ENCODE measurements around the gene COL6A1. TPM values are rescaled to one million over a fixed set of nuclear protein-coding genes. Genes with fewer than 3 reads are reported as not detected.
"Not testable (repeated sequence)": the region's sequence is repeated elsewhere in the genome, so short reads cannot be mapped to it uniquely, and the experiment has no call there.

Gene COL6A1
- total RNA-seq, 1 experiment from 2014 or later = 1.1 TPM

GRCh38 chr21:46027851-46028493 is 46.4 kb downstream of the COL6A1 start:
- DNase-seq (ENCODE audit: low spot score) = no peak

GRCh38 chr21:46028573-46029091 is 47.1 kb downstream of the COL6A1 start:
- DNase-seq (ENCODE audit: low spot score) = no peak

- no peak for DNase-seq (ENCODE audit: low spot score)
Measured at GRCh38 chr21:46029186-46029924, 47.8 kb downstream of the COL6A1 start.

GRCh38 chr21:46031484-46031883 is 49.9 kb downstream of the COL6A1 start:
- no peak for DNase-seq (ENCODE audit: low spot score)

GRCh38 chr21:46032100-46032499 is 50.5 kb downstream of the COL6A1 start:
- DNase-seq (ENCODE audit: low spot score) = no peak

- no peak for DNase-seq (ENCODE audit: low spot score)
Measured at GRCh38 chr21:46033410-46034400, 52.1 kb downstream of the COL6A1 start.

- DNase-seq (ENCODE audit: low spot score) = no peak
Measured at GRCh38 chr21:46035809-46036695, 54.5 kb downstream of the COL6A1 start.

- DNase-seq (ENCODE audit: low spot score) = no peak
Measured at GRCh38 chr21:46036696-46037330, 55.2 kb downstream of the COL6A1 start.

GRCh38 chr21:46037331-46038325 is 56.1 kb downstream of the COL6A1 start:
- DNase-seq (ENCODE audit: low spot score) = no peak

- DNase-seq (ENCODE audit: low spot score) = no peak
Measured at GRCh38 chr21:46038341-46038829, 56.8 kb downstream of the COL6A1 start.

- no peak for DNase-seq (ENCODE audit: low spot score)
Measured at GRCh38 chr21:46038871-46039397, 57.4 kb downstream of the COL6A1 start.

GRCh38 chr21:46039891-46040660 is 58.5 kb downstream of the COL6A1 start:
- DNase-seq (ENCODE audit: low spot score) = no peak

- DNase-seq (ENCODE audit: low spot score) = no peak
Measured at GRCh38 chr21:46040707-46041106, 59.1 kb downstream of the COL6A1 start.

GRCh38 chr21:46041183-46041582 is 59.6 kb downstream of the COL6A1 start:
- no peak for DNase-seq (ENCODE audit: low spot score)

- DNase-seq (ENCODE audit: low spot score) = no peak
Measured at GRCh38 chr21:46045154-46045553, 63.6 kb downstream of the COL6A1 start.

- DNase-seq (ENCODE audit: low spot score) = no peak
Measured at GRCh38 chr21:46046471-46046870, 64.9 kb downstream of the COL6A1 start.

- DNase-seq (ENCODE audit: low spot score) = not testable (repeated sequence)
Measured at GRCh38 chr21:46046906-46047305, 65.3 kb downstream of the COL6A1 start.
